Stomach (tissue), 9 donors: Measurements from ENCODE around the gene BRMS1. TPM values are rescaled to one million over a fixed set of nuclear protein-coding genes. Genes with fewer than 3 reads are reported as not detected.
A peak's percentile ranks its signal among the peaks of the same experiment; 100 is the strongest.

Experiments used
- DNase-seq, 2 donors: peaks; one replicate each; pipeline versions ENCODE4 v3.0.0 to v3.0.0-alpha.2; 2013 to 2019
- H3K27ac ChIP-seq, 5 donors: fragments of 200-600 bp in 4 of 5; sonication (generic) in 4 of 5; one replicate each; pipeline ENCODE4 v1.5.1; 2013 to 2019; ENCODE audit warnings: mild to moderate bottlenecking in 1 of 5, moderate library complexity in 1 of 5
- H3K27me3 ChIP-seq, 3 donors: fragments of 200-600 bp; sonication (generic); one replicate each; pipeline ENCODE4 v1.5.1; 2017 to 2019; ENCODE audit warnings: mixed run types in 1 of 3
- H3K36me3 ChIP-seq, 4 donors: fragments of 200-600 bp; sonication (generic); 1 replicate in 3 of 4; 2 replicates in 1 of 4; pipeline ENCODE4 v1.5.1; 2016 to 2019
- H3K4me1 ChIP-seq, 4 donors: fragments of 200-600 bp; sonication (generic); one replicate each; pipeline ENCODE4 v1.5.1; 2016 to 2019
- H3K4me3 ChIP-seq, 4 donors: fragments of 200-600 bp; sonication (generic) in 3 of 4; one replicate each; pipeline ENCODE4 v1.5.1; 2016 to 2019; ENCODE audit warnings: mild to moderate bottlenecking in 1 of 4
- H3K9me3 ChIP-seq, 4 donors: fragments of 200-600 bp; sonication (generic); one replicate each; pipeline ENCODE4 v1.5.1; 2016 to 2019
- CTCF ChIP-seq, 7 experiments: fragments of 450-650 bp in 4 of 7; fragments of 200-600 bp in 3 of 7; sonication (generic) in 3 of 7; IDR thresholded peaks; one replicate each; pipeline ENCODE4 v1.5.1; 2016 to 2019; ENCODE audit warnings: antibody characterized with exemption in 7 of 7, control low read depth in 2 of 7, mild to moderate bottlenecking in 1 of 7
- EP300 ChIP-seq: sonication (generic); formaldehyde crosslinking; IDR thresholded peaks from one replicate; pipeline ENCODE4 v1.6.1; 2017; ENCODE audit warnings: antibody characterized with exemption
- POLR2A ChIP-seq, 4 donors: fragments of 450-650 bp; IDR thresholded peaks; one replicate each; pipeline ENCODE4 v1.6.1; 2016; ENCODE audit warnings: antibody characterized with exemption in 4 of 4, control low read depth in 2 of 4, mild to moderate bottlenecking in 1 of 4, moderate library complexity in 1 of 4
- POLR2AphosphoS5 ChIP-seq, 3 donors: sonication (generic); formaldehyde crosslinking; IDR thresholded peaks; one replicate each; pipeline ENCODE4 v1.6.1; 2016; ENCODE audit warnings: antibody characterized with exemption in 3 of 3
- WGBS, 5 donors: extraction: QIAGEN DNeasy Blood & Tissue Kit in 3 of 5; methylation state at CpG; one replicate each; pipeline versions ENCODE4 v1.1.5 to v1.1.7; 2013 to 2018; 5-methylcytosine and 5-hydroxymethylcytosine counted together
- intact Hi-C: fragments of 100-400 bp; cut with DNase I; formaldehyde crosslinking; loops from one replicate; pipeline ENCODE4 v1.15.1; 2023; ENCODE audit warnings: low total_unique reads
- polyA plus RNA-seq, 3 donors: library from polyadenylated mRNA; stranded (reverse); fragments of 200-250 nt; gene quantifications; one replicate each; pipeline ENCODE4 v1.2.3, GENCODE V29; 2013
- total RNA-seq, 5 donors: library from RNA; depleted of rRNA; stranded (reverse); fragments of >200 nt; gene quantifications; one replicate each; pipeline versions ENCODE4 v1.1.0 to v1.2.3, GENCODE V29; 2014 to 2016
- donor health status: healthy with polysubstance abuse.
- donor health status: Bipolar disorder and iron deficiency.
- donor health status: healthy.

The BRMS1 gene
- total and polyA plus RNA-seq, 8 donors, result 14.6 to 105 (median 62.1) TPM

GRCh38 chr11:66373265-66373664 lies 28.4 kb upstream of the BRMS1 start:
- no peaks in the 10 kb centered on the region for H3K9me3 ChIP-seq
- no peaks in the 10 kb centered on the region for H3K36me3 ChIP-seq
- TF ChIP-seq POLR2AphosphoS5 (IDR thresholded peaks at IDR 0.05) (no peak), CTCF (IDR thresholded peaks at IDR 0.05) (no peak), POLR2A (IDR thresholded peaks at IDR 0.05) (no peak), EP300 (no peak)
- H3K27me3 ChIP-seq, result peaks cover 6 to 56% (median 11%) of the 10 kb centered on the region in 3 donors
- peaks cover 17 to 42% (median 30%) of the 10 kb centered on the region in 4 donors for H3K4me1 ChIP-seq
- H3K4me3 ChIP-seq, result no peak overlapping the region
- intact Hi-C loops, result no loop called here
- H3K27ac ChIP-seq, result no peak overlapping the region
- peak in 1 of 2 donors; percentile 9 for DNase-seq
- WGBS, 5 donors, result 50 to 56% (median 55%) methylated on average over 5 of the region's 5 CpGs

DNA sequence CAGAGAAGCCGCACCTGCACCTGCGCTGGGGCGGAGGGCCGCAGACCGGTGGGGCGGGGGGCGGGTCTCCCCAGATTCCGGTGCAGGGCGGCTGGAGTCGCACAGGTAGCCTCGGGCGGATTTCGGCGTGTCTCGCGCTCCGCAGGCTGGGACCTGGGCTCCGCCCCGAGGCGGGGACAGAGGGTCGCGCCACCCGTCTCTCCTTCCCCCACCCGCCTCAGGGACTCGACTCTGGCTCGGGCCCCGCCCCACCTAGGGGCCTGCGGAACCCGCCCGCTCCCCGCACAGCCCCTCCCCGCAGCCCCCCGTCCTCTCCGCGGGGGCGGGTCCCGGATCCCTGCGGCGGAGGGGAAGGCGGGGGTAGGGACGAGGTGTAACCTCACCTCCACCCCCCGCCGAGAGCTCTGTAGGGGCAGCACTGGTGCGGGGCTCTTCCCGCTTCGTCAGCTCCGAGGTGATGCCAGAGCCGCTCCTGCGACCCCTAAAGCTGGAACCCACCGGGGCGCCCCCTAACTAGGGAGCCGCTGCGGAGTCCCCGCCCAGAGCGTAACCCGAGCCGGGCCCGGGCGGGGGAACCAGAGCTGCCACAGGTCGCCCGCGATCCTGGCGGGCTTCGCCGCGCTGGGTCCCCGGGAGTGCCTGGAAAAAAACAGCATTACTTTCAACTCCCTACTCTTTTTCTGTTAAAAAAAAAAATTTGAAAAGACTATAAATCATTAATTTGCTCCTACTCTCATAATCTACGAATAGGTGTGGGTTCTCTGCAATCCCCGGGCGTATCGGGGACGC lies 26.9 kb upstream of the BRMS1 start, which contains the start of gene SLC29A2:
TSS of gene SLC29A2 (minus strand) at position 134 of the 789 bp plus-strand sequence. CDS start 169 bp downstream, outside the sequence.
- peaks cover 6 to 48% (median 11%) of the 10 kb centered on the region in 3 donors for H3K27me3 ChIP-seq
- H3K4me1 ChIP-seq, result peaks cover 17 to 42% (median 30%) of the 10 kb centered on the region in 4 donors
- H3K4me3 ChIP-seq, result peak within 1 kb of the TSS; percentile 68 to 83 (median 74)
- H3K36me3 ChIP-seq, result no peaks in the 10 kb centered on the region
- intact Hi-C loops, result no loop called here
- H3K9me3 ChIP-seq, result no peaks in the 10 kb centered on the region
- 0 to 2% (median 1%) methylated on average over 30 to 72 of the region's 72 CpGs for WGBS, 5 donors
- DNase-seq, result peak; percentile 88 to 96
- no peak for TF ChIP-seq POLR2AphosphoS5 (IDR thresholded peaks at IDR 0.05)
- no peak for TF ChIP-seq EP300
- TF ChIP-seq POLR2A (IDR thresholded peaks at IDR 0.05), result no peak
- TF ChIP-seq CTCF (IDR thresholded peaks at IDR 0.05), result no peak
- peak within 1 kb of the TSS; percentile 84 to 93 (median 86) for H3K27ac ChIP-seq

- H3K4me1 ChIP-seq, result peaks cover 17 to 42% (median 30%) of the 10 kb centered on the region in 4 donors
- TF ChIP-seq EP300, result no peak
- TF ChIP-seq POLR2AphosphoS5 (IDR thresholded peaks at IDR 0.05), result no peak
- no peak for TF ChIP-seq POLR2A (IDR thresholded peaks at IDR 0.05)
- TF ChIP-seq CTCF (IDR thresholded peaks at IDR 0.05), result no peak
- H3K4me3 ChIP-seq, result no peak overlapping the region
- H3K36me3 ChIP-seq, result no peaks in the 10 kb centered on the region
- WGBS, 5 donors, result 73 to 87% (median 76%) methylated on average over 22 to 25 of the region's 25 CpGs
- no peaks in the 10 kb centered on the region for H3K9me3 ChIP-seq
- peaks cover 6 to 36% (median 11%) of the 10 kb centered on the region in 3 donors for H3K27me3 ChIP-seq
- peak overlapping the region in 1 of 5 donors; percentile 13 for H3K27ac ChIP-seq
- intact Hi-C loops, result no loop called here
- DNase-seq, result peak in 1 of 2 donors; percentile 3
These were observed 24.4 kb upstream of the BRMS1 start for GRCh38 chr11:66369073-66369894.

- Histone ChIP-seq H3K4me3 (no peak overlapping the region), H3K27ac (no peak overlapping the region), H3K27me3 (peaks cover 6 to 28% (median 11%) of the 10 kb centered on the region in 3 donors), H3K9me3 (no peaks in the 10 kb centered on the region), H3K4me1 (peaks cover 17 to 44% (median 33%) of the 10 kb centered on the region in 4 donors), H3K36me3 (no peaks in the 10 kb centered on the region)
- peak in 1 of 2 donors; percentile 4 for DNase-seq
- 77 to 89% (median 84%) methylated on average over 6 of the region's 6 CpGs for WGBS, 5 donors
- TF ChIP-seq CTCF (IDR thresholded peaks at IDR 0.05) (no peak), POLR2A (IDR thresholded peaks at IDR 0.05) (no peak), EP300 (no peak), POLR2AphosphoS5 (IDR thresholded peaks at IDR 0.05) (no peak)
- intact Hi-C loops, result no loop called here
These were observed 23.6 kb upstream of the BRMS1 start for GRCh38 chr11:66368484-66368883.
